HepG2 (cell line): ENCODE results near the gene CHPF. TPM values are rescaled to one million over a fixed set of nuclear protein-coding genes. Genes with fewer than 3 reads are reported as not detected.

Source experiments
- AGO2 ChIP-seq: fragments of 200-400 bp; formaldehyde crosslinking; optimal IDR thresholded peaks from 2 replicates; pipeline ENCODE3; 2017; ENCODE audit warnings: mild to moderate bottlenecking, low read depth, low read length, moderate library complexity
- AHR ChIP-seq: IDR thresholded peaks from 2 replicates; pipeline ENCODE4 v1.6.1; 2018; ENCODE audit warnings: missing genetic modification reagents, missing compliant biosample characterization
- ATAD3A ChIP-seq: sonication (generic); formaldehyde crosslinking; IDR thresholded peaks from 2 replicates; pipeline ENCODE4 v1.4.0; 2020; ENCODE audit warnings: missing genetic modification reagents
- EHMT2 ChIP-seq: fragments of 200-600 bp; sonication (generic); IDR thresholded peaks from 2 replicates; pipeline ENCODE4 v1.7.0; 2017; ENCODE audit warnings: antibody characterized with exemption, low read depth, low read length, borderline replicate concordance
- ETV6 ChIP-seq: sonication (generic); formaldehyde crosslinking; conservative IDR thresholded peaks from 2 replicates; pipeline ENCODE4 v1.4.0; 2020; ENCODE audit warnings: missing genetic modification reagents
- FOXM1 ChIP-seq: sonication (generic); formaldehyde crosslinking; IDR thresholded peaks from 2 replicates; pipeline ENCODE4 v1.5.0; 2020; ENCODE audit warnings: missing genetic modification reagents
- IRF9 ChIP-seq: sonication (generic); formaldehyde crosslinking; IDR thresholded peaks from 2 replicates; pipeline ENCODE4 v1.8.0; 2022; ENCODE audit warnings: missing genetic modification reagents, mild to moderate bottlenecking, borderline replicate concordance
- KMT2A ChIP-seq: sonication (generic); formaldehyde crosslinking; IDR thresholded peaks from 2 replicates; pipeline ENCODE4 v1.4.0; 2020; ENCODE audit warnings: missing genetic modification reagents
- NCOA1 ChIP-seq: sonication (generic); formaldehyde crosslinking; IDR thresholded peaks from 2 replicates; pipeline ENCODE4 v1.9.0; 2021; ENCODE audit warnings: missing genetic modification reagents
- NR3C1 ChIP-seq: sonication (generic); formaldehyde crosslinking; IDR thresholded peaks from 2 replicates; pipeline ENCODE4 v1.4.0; 2020; ENCODE audit warnings: missing genetic modification reagents
- PAWR ChIP-seq: sonication (generic); formaldehyde crosslinking; IDR thresholded peaks from 2 replicates; pipeline ENCODE4 v1.4.0; 2020; ENCODE audit warnings: missing genetic modification reagents, mild to moderate bottlenecking, borderline replicate concordance
- PAX8 ChIP-seq: sonication (generic); formaldehyde crosslinking; IDR thresholded peaks from 2 replicates; pipeline ENCODE4 v1.8.0; 2022; ENCODE audit warnings: mild to moderate bottlenecking, missing genetic modification reagents, borderline replicate concordance
- PPARG ChIP-seq: conservative IDR thresholded peaks from 2 replicates; pipeline ENCODE4 v1.6.1; 2016; ENCODE audit warnings: missing biosample characterization, missing genetic modification reagents
- RCOR2 ChIP-seq: IDR thresholded peaks from 2 replicates; pipeline ENCODE4 v1.6.1; 2016; ENCODE audit warnings: missing biosample characterization, missing genetic modification reagents
- TBX2 ChIP-seq: sonication (generic); formaldehyde crosslinking; IDR thresholded peaks from 2 replicates; pipeline ENCODE4 v1.5.0; 2020; ENCODE audit warnings: missing genetic modification reagents, mild to moderate bottlenecking, borderline replicate concordance
- TP53 ChIP-seq: sonication (generic); formaldehyde crosslinking; conservative IDR thresholded peaks from 2 replicates; pipeline ENCODE4 v1.4.0; 2020; ENCODE audit warnings: missing genetic modification reagents
- ZHX1 ChIP-seq: sonication (generic); formaldehyde crosslinking; IDR thresholded peaks from 2 replicates; pipeline ENCODE4 v1.8.1; 2022; ENCODE audit warnings: low read depth, mild to moderate bottlenecking, missing genetic modification reagents
- ZNF264 ChIP-seq: sonication (generic); formaldehyde crosslinking; IDR thresholded peaks from 2 replicates; pipeline ENCODE4 v1.4.0; 2020; ENCODE audit warnings: missing genetic modification reagents
- ZNF44 ChIP-seq: sonication (generic); formaldehyde crosslinking; IDR thresholded peaks from 2 replicates; pipeline ENCODE4 v1.5.1; 2020; ENCODE audit warnings: mild to moderate bottlenecking, missing genetic modification reagents
- ZNF614 ChIP-seq: IDR thresholded peaks from 2 replicates; pipeline ENCODE4 v1.6.1; 2018; ENCODE audit warnings: missing biosample characterization, missing genetic modification reagents, inconsistent platforms, borderline replicate concordance
- ZNF644 ChIP-seq: IDR thresholded peaks from 2 replicates; pipeline ENCODE4 v1.6.1; 2016; ENCODE audit warnings: low read depth
- ZNF670 ChIP-seq: sonication (generic); formaldehyde crosslinking; IDR thresholded peaks from 2 replicates; pipeline ENCODE4 v1.8.0; 2022; ENCODE audit warnings: mild to moderate bottlenecking, missing genetic modification reagents, borderline replicate concordance
- ZXDC ChIP-seq: sonication (generic); formaldehyde crosslinking; IDR thresholded peaks from 2 replicates; pipeline ENCODE4 v1.5.0; 2020; ENCODE audit warnings: mild to moderate bottlenecking, missing genetic modification reagents
- polyA plus RNA-seq, 8 experiments: library from polyadenylated mRNA; depleted of rRNA in 3 of 8; stranded (reverse) in 7 of 8; unstranded in 1 of 8; fragments of >200 nt; fragmentation: Illumina TruSeq in 4 of 8; extraction: Trizol in 4 of 8; gene quantifications; 2 replicates each; pipeline versions ENCODE4 v1.2.1 to v1.2.3, GENCODE V29; 2011 to 2016; ENCODE audit warnings: low read depth in 4 of 8, missing spikeins in 1 of 8, mixed read lengths in 1 of 8; ENCODE audit not compliant: insufficient read depth in 1 of 8
- total RNA-seq, 5 experiments: library from RNA; depleted of rRNA; stranded (reverse); fragments of >200 nt; fragmentation: Illumina TruSeq; extraction: Trizol; gene quantifications; 2 replicates each; pipeline ENCODE4 v1.2.3, GENCODE V29; 2016; ENCODE audit warnings: low read depth in 1 of 5

The CHPF gene
- total and polyA plus RNA-seq, 2 of the 13 experiments (the other 11 are each of a cell fraction or from before 2014, with no cell fraction given), result 79.6 to 111 TPM

GRCh38 chr2:219543596-219544358, at the start of gene CHPF, which contains the start of gene TMEM198 (continued):
- peak; percentile 84; the same call in 1 of the 2 replicates for TF ChIP-seq ZHX1 (CRISPR knock-in tag)
- TF ChIP-seq PAWR, result 0 out of 2 replicates have a peak, but pooled peaks have one; percentile 41
- TF ChIP-seq TBX2 (CRISPR knock-in tag), result peak; percentile 39; the same call in 1 of the 2 replicates
- TF ChIP-seq ZNF670 (CRISPR knock-in tag), result peak; percentile 54; the same call in 1 of the 2 replicates
- peak; percentile 73; the same call in 1 of the 2 replicates for TF ChIP-seq EHMT2
- TF ChIP-seq KMT2A, result peak; percentile 77
- TF ChIP-seq NCOA1, result peak; percentile 57; the same call in 1 of the 2 replicates
- no peak; the same call in 1 of the 2 replicates for TF ChIP-seq RCOR2 (CRISPR knock-in tag)
- peak; percentile 95 for TF ChIP-seq ZNF264 (CRISPR knock-in tag)
- peak; percentile 68 for TF ChIP-seq ZNF44
- peak; percentile 40; the same call in 1 of the 2 replicates for TF ChIP-seq AHR (CRISPR knock-in tag)
- TF ChIP-seq ATAD3A (CRISPR knock-in tag), result peak; percentile 83
- TF ChIP-seq NR3C1, result no peak
- TF ChIP-seq ZXDC (CRISPR knock-in tag), result peak; percentile 83
- TF ChIP-seq FOXM1 (CRISPR knock-in tag), result 0 out of 2 replicates have a peak, but pooled peaks have one; percentile 70
- peak; percentile 31 for TF ChIP-seq AGO2
- peak; percentile 88; the same call in 1 of the 2 replicates for TF ChIP-seq PAX8
- peak; percentile 65 for TF ChIP-seq TP53 (CRISPR knock-in tag)
- TF ChIP-seq ZNF614 (CRISPR knock-in tag), result peak; percentile 72; the same call in 1 of the 2 replicates
- TF ChIP-seq ZNF644 (CRISPR knock-in tag), result no peak
- peak; percentile 86; the same call in 1 of the 2 replicates for TF ChIP-seq ETV6
- TF ChIP-seq IRF9 (CRISPR knock-in tag), result no peak; the same call in 1 of the 2 replicates
- TF ChIP-seq PPARG (CRISPR knock-in tag), result peak; percentile 61
